Measurements from ENCODE around the gene CST5.
"Not testable (repeated sequence)": the region's sequence is repeated elsewhere in the genome, so short reads cannot be mapped to it uniquely, and the experiment has no call there.

CST5 gene

DNA sequence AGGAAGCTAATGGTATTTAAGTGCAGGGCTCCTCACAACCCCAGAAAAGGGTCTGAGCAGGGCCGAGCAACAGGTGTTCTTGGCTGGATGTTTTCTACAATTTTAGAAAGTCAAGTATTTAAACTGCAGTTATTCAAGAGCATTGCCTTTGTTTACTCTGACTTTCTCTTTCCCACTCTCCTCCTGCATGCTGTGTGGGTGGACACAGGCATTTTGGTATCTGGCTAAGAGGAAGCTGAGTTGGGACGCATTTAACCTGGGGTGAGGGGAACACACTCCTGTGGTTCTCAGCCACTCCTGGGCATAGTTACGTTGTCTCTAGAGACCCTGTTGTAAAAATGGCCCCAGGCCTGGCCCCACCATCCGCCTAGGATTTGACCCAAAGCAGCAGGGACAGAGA is 34.9 kb upstream of the CST5 start:
- not testable (repeated sequence) for H3K9me3 Mint-ChIP-seq, H3K4me1 Mint-ChIP-seq, H3K27me3 Mint-ChIP-seq, H3K27ac Mint-ChIP-seq, H3K4me3 Mint-ChIP-seq, H3K36me3 Mint-ChIP-seq

DNA sequence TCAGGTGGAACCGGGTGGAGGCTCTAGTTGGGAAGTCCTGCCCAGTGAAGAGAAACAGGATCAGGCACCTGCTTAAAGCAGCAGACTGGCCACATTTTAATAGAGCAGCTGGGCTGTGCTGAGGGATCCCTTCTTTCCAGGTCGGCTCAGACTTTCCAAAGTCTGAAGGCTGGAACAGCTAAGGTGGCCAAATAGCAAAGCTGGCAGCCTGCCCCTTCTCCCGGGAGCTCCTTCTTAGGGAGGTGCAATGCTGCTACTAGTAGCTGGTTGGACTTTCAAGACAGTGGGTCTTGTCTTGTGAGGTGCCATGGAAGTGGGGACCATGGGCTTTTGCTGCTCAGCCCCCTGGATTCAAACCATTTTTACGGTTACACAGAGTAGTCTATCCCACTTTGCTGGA is 30.7 kb upstream of the CST5 start:
- Mint-ChIP-seq H3K4me1 (peaks cover 19% of the 10 kb centered on the region), H3K4me3 (no peak overlapping the region), H3K27ac (no peak overlapping the region), H3K27me3 (peaks cover 2% of the 10 kb centered on the region), H3K9me3 (peaks cover 34% of the 10 kb centered on the region), H3K36me3 (peaks cover 20% of the 10 kb centered on the region)

DNA sequence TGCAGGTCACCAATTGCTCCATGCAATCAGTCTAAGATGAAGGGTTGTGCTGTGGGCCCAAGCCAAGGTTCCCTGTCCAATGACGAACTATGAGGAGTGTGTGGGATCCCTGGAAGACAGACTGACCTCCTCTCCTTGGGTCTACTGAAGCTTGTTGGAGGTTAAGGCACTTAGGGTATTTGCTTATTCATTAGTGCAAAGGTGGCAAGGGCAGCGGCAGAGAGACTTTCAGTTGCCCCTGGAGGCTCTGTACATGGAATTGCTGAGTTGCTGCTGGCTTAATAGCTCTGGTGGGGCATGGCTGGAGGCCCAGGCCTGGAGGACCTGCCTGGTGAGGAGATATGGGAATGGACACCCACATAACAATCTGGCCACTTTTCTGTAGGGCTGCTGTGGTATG is 29.8 kb upstream of the CST5 start:
- Mint-ChIP-seq H3K4me1 (peaks cover 19% of the 10 kb centered on the region), H3K27ac (no peak overlapping the region), H3K36me3 (peaks cover 20% of the 10 kb centered on the region), H3K27me3 (peaks cover 2% of the 10 kb centered on the region), H3K9me3 (peaks cover 39% of the 10 kb centered on the region), H3K4me3 (no peak overlapping the region)

DNA sequence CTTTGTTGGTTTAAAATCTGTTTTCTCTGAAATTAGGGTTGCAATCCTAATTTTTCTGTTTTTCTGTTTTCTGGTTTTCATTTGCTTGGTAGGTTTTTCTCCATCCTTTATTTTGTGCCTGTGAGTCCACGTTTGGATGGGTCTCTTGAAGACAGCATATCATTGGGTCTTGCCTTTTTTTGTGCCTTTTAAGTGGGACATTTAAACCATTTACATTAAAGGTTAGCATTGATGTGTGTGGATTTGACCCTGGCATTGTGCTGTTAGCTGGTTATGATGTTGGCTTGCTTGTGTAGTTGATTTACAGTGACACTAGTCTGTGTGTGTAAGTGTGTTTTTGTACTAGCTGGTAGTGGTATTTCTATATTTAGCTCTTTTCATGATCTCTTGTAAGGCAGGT is 28.0 kb upstream of the CST5 start:
- Mint-ChIP-seq H3K27ac (no peak overlapping the region), H3K36me3 (peaks cover 20% of the 10 kb centered on the region), H3K4me3 (no peak overlapping the region), H3K4me1 (peaks cover 25% of the 10 kb centered on the region), H3K27me3 (peaks cover 2% of the 10 kb centered on the region), H3K9me3 (peaks cover 52% of the 10 kb centered on the region)

DNA sequence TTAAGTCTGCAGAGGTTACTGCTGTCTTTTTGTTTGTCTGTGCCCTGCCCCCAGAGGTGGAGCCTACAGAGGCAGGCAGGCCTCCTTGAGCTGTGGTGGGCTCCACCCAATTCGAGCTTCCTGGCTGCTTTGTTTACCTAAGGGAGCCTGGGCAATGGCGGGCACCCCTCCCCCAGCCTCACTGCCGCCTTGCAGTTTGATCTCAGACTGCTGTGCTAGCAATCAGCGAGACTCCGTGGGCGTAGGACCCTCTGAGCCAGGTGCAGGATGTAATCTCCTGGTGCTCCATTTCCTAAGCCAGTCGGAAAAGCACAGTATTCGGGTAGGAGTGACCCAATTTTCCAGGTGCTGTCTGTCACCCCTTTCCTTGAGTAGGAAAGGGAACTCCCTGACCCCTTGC is 22.8 kb upstream of the CST5 start:
- H3K9me3 Mint-ChIP-seq = peaks cover 38% of the 10 kb centered on the region
- H3K27me3 Mint-ChIP-seq, H3K27ac Mint-ChIP-seq: not testable (repeated sequence)
- peaks cover 15% of the 10 kb centered on the region for H3K36me3 Mint-ChIP-seq
- peak overlapping the region; percentile 76 for H3K4me3 Mint-ChIP-seq
- peaks cover 33% of the 10 kb centered on the region for H3K4me1 Mint-ChIP-seq

DNA sequence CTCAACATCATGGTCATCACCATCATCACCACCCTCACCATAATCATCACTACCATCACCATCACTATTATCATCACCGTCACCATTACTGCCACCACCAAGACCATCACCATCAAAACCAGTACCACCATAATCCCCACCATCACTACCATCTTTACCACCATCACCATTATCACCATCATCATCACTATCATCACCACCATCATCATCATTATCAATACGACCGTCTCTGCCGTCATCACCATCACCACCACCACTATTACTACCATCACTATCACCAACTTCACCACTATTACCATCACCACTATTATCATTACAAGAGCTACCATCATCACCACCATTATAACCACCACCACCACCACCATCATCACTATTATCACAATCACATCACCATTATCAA is 11.3 kb upstream of the CST5 start:
- H3K27ac Mint-ChIP-seq, H3K27me3 Mint-ChIP-seq, H3K9me3 Mint-ChIP-seq, H3K4me1 Mint-ChIP-seq, H3K36me3 Mint-ChIP-seq, H3K4me3 Mint-ChIP-seq: not testable (repeated sequence)

DNA sequence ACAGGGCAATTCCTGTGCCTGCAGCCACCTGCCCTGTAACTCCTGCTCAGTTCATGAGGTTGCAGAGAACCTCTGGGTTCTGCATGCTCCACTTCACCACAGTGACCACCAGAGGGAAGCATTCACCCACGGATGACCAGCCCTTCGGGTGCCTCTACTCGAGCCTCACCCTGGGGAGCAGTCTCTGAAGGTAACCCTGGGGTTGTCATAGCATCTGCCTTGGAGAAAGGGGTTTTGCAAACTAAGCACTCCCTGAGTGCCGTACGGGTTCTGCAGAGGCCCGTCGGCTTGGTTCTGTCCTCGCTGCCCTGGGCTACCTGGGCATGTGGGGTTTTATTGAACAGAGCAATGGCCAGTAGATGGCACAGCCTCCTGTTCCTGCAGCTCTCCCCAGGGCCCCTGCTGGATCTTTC is 10.2 kb upstream of the CST5 start:
- Mint-ChIP-seq H3K27ac (no peak overlapping the region), H3K27me3 (no peaks in the 10 kb centered on the region), H3K4me1 (no peaks in the 10 kb centered on the region)

DNA sequence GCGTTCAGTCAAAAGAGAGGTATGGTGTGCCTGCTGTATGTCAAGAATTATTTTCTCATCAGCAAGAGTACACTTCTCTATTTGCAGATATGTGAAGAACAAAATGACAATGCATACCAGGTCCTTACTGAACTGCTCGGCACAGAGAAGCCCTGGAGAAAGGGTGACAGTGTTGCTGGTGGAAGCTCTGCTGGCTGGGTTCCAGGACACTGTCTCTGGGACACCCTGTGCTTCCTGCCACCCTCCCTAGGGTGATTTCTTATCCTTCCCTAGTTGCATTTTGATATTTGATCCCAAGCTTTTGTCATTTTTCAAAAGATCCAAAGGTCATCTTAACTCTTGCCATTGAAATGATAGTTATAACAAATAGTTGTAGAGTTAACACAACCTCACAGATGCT is 8.3 kb upstream of the CST5 start:
- Mint-ChIP-seq H3K27me3 (no peaks in the 10 kb centered on the region), H3K9me3 (no peaks in the 10 kb centered on the region), H3K4me1 (no peaks in the 10 kb centered on the region), H3K27ac (no peak overlapping the region), H3K36me3 (no peaks in the 10 kb centered on the region), H3K4me3 (no peak overlapping the region)

More for the DNA sequence above, 10.2 kb upstream of the CST5 start:
- Mint-ChIP-seq H3K4me3 (no peak overlapping the region), H3K9me3 (no peaks in the 10 kb centered on the region), H3K36me3 (peaks cover 3% of the 10 kb centered on the region)

DNA sequence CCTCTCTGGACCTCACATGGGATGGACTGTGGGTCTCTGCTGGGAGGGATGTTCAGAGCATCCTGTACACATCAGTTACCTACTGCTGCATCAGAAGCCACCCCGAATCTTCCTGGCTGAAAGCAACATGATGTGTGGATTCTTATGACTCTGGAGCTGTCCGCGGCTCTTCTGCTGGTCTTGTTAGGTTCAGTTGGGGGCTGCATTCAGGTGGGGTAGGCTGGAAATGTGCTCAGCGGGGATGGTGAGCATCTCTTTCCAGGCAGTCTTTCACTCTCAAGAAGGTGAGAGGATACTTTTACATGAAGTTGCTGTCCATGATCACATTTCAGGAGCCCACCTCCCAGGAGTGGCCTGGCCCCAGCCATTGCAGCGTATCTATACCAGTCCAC is 5.2 kb upstream of the CST5 start:
- Mint-ChIP-seq H3K36me3 (no peaks in the 10 kb centered on the region), H3K4me3 (no peak overlapping the region), H3K27me3 (no peaks in the 10 kb centered on the region), H3K4me1 (no peaks in the 10 kb centered on the region), H3K9me3 (no peaks in the 10 kb centered on the region), H3K27ac (no peak overlapping the region)

DNA sequence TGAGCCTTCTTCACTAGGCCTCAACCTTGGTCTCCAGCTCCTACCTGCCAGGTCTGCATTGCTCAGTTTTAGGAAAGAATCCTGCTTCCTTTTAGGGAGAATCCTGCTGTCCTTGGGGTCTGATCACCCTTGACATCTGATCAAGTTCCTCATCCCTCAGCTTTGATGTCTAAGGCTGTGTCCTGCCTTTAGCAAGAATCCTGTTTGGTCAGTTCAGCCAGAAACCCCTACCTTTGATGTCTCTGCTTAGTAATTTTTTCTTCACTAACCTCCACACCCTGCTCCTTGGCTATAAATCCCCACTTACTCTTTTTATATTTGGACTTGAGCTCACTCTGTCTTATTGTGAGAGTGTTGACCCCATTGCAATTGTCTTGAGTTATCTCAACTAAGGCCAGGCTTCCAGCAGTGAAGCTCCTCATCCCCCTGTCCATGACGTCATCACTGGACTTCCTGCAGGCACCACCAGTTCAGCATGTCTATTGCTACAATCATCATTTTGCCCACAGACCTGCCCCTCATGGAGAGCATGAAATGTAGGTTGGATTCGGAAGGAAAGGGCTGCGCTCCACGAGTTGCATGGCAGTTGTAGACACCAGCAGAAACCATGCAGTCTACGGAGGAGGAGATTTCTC is 4.7 kb upstream of the CST5 start:
- Mint-ChIP-seq H3K4me3 (no peak overlapping the region), H3K4me1 (no peaks in the 10 kb centered on the region), H3K27ac (no peak overlapping the region), H3K36me3 (no peaks in the 10 kb centered on the region), H3K27me3 (no peaks in the 10 kb centered on the region), H3K9me3 (no peaks in the 10 kb centered on the region)

DNA sequence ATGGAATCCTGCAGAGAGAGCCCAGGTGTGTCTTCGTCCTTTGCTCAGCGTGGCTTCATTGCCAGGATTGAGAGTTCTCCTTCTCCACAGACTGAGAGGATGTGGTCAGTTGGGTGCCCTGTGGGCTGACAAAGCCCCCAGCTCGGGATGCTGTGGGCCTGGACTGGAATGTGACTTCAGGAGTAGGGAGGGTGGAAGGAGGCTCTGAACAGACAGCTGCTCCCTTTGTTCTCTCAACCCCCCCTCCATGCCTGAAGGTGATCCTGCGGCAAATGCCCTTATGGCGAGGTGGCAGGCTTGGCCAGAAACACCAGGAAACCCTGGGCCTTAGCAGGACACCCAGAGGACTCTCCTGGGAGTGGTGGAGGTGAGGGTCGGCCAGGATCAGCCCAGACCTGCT is 1.8 kb upstream of the CST5 start:
- Mint-ChIP-seq H3K4me1 (no peaks in the 10 kb centered on the region), H3K4me3 (no peak overlapping the region), H3K27ac (no peak overlapping the region), H3K27me3 (no peaks in the 10 kb centered on the region), H3K36me3 (no peaks in the 10 kb centered on the region), H3K9me3 (no peaks in the 10 kb centered on the region)

DNA sequence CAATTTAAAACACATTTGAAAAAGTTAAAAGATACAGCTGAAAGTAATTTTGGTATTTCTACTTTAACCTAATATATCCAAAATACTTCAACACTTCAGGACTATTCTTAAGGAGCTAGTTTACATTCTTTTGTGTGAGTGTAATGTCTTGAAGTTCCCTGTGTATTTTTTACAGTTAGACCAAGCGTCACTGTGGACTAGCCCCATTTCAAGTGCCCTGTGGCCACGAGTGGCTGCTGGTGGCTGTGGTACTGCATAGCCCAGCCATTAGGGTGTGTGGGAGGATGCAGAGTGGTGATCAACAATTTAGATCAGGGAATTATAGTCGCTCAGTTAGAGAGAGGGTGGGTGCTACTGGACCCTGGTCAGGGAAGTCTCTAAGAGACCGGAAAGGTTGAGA is 869 bp upstream of the CST5 start:
- H3K27ac Mint-ChIP-seq = no peak overlapping the region

DNA sequence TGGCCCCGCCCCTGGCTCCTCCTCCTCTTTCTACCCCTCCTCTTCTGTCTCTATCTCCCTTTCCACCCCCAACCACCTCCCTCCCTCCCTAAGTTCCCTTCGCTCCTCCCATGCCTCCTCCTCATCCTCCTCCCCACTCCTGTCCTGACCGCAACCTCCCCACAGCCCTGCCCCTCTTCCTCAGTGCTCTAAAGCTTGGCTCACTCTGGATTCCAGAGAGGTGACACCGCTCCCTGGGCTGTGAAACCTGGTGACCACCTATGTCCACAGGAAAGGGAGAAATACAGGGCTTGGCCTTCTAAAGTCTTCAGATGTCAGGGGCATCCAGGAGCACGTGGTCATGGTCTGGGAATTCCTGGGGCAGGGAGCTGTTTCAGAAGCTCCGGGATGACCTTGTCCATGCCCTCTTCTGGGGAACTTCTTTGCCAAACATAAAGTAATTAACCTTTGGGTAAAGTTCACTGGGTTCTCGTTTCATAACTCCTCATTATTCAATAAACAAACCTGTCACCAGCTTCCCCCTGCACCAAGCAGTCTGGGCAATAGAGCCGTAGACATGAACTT is 345 bp upstream of the CST5 start:
- Mint-ChIP-seq H3K4me1 (peaks cover under 1% of the 10 kb centered on the region), H3K4me3 (no peak overlapping the region), H3K27ac (no peak overlapping the region), H3K9me3 (no peaks in the 10 kb centered on the region), H3K36me3 (no peaks in the 10 kb centered on the region), H3K27me3 (no peaks in the 10 kb centered on the region)

More for the DNA sequence above, 869 bp upstream of the CST5 start:
- no peaks in the 10 kb centered on the region for H3K9me3 Mint-ChIP-seq
- no peaks in the 10 kb centered on the region for H3K4me1 Mint-ChIP-seq
- no peak overlapping the region for H3K4me3 Mint-ChIP-seq
- no peaks in the 10 kb centered on the region for H3K27me3 Mint-ChIP-seq
- H3K36me3 Mint-ChIP-seq = no peaks in the 10 kb centered on the region

DNA sequence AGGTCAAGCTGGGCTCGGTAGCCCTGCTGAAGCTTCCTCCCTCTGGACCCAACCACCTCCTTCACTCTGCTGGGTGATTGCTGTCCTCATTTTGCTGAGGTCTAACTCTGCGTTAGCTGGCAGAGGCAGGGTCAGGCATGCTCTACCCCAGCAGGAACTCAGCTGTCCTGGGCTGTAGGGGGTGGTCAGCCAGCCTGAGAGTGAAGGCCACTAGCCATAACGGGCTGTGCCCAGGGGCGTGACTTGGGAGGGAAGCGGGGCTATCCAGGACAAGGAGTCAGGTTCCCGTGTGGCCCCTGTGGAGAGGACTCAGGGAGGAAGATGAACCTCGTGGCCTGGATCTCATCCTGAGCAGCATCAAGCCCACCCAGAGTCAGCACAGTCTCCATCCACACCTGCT is 761 bp downstream of the CST5 start:
- H3K27ac Mint-ChIP-seq = no peak overlapping the region
- no peaks in the 10 kb centered on the region for H3K36me3 Mint-ChIP-seq
- H3K4me1 Mint-ChIP-seq = peaks cover 3% of the 10 kb centered on the region
- no peaks in the 10 kb centered on the region for H3K27me3 Mint-ChIP-seq
- no peak overlapping the region for H3K4me3 Mint-ChIP-seq
- no peaks in the 10 kb centered on the region for H3K9me3 Mint-ChIP-seq

DNA sequence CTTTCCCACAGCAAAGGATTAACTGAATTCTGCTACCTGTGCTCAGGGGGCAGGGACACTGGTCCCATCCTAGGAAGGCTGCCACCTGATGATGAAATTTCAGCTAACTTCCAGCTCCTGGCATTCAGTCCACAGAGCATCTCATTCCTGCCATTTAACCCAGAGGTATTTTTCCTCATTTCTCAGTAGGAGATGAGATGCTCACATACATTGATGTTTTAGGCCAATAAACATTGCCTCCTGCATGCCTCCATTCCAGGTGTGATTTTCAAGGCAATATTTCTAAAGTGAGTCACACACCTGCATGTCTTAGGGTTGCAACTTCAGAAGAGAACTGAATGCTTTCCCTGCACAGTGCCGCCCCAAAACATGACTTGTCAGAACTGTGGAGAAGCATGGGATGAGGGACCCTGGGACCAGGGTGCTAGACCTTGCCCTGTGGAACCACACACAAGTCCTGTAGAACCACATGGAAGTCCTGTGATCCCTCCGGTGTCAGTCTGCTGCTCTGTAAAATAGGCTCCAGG is 1.5 kb downstream of the CST5 start:
- not testable (repeated sequence) for H3K27me3 Mint-ChIP-seq, H3K36me3 Mint-ChIP-seq, H3K4me1 Mint-ChIP-seq, H3K27ac Mint-ChIP-seq, H3K9me3 Mint-ChIP-seq, H3K4me3 Mint-ChIP-seq

DNA sequence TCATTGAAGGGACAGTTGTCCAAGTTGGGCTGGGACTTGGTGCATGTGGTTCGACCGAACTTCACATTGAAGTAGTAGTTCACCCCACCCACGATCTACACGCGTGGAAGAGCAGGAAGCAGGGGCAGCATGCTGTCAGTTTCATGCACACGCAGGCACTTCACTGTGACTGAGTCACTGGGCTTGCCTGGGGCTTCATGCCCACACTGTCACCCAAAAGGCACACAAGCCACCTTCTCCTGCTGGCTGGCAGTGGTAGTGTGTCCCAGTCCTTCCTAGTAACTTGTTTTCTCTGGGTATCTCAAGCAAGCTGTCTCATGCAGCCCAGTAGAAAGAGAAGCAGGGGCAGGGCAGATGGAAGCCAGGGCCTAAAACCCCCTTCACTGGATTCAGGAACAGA is 2.0 kb downstream of the CST5 start:
- Mint-ChIP-seq H3K27me3 (no peaks in the 10 kb centered on the region), H3K36me3 (no peaks in the 10 kb centered on the region), H3K9me3 (no peaks in the 10 kb centered on the region), H3K4me1 (peaks cover 3% of the 10 kb centered on the region), H3K27ac (no peak overlapping the region), H3K4me3 (no peak overlapping the region)

All from activated naive CD4-positive, alpha-beta T cell treated with anti-CD3 and anti-CD28 coated beads, Interleukin-2, amount 50 U/mL, for 24 hours (primary cell).